Occipital lobe (tissue), 2 donors: ENCODE results near the gene IFITM5. TPM values are rescaled to one million over a fixed set of nuclear protein-coding genes. Genes with fewer than 3 reads are reported as not detected.
"Not testable (repeated sequence)": the region's sequence is repeated elsewhere in the genome, so short reads cannot be mapped to it uniquely, and the experiment has no call there.

ENCODE experiments used
- DNase-seq: peaks from one replicate; lab custom pipeline; 2025; lab: John Stamatoyannopoulos, UW
- total RNA-seq: library from RNA; depleted of rRNA; stranded (reverse); fragments of >200 nt; gene quantifications from one replicate; pipeline ENCODE4 v1.2.3, GENCODE V29; 2014

IFITM5 gene
- total RNA-seq = not detected

GRCh38 chr11:299081-299891 is at the start of gene IFITM5:
Gene IFITM5 (minus strand): TSS chr11:299526. CDS start chr11:299490, 36 bp downstream.
- DNase-seq = no peak

DNA sequence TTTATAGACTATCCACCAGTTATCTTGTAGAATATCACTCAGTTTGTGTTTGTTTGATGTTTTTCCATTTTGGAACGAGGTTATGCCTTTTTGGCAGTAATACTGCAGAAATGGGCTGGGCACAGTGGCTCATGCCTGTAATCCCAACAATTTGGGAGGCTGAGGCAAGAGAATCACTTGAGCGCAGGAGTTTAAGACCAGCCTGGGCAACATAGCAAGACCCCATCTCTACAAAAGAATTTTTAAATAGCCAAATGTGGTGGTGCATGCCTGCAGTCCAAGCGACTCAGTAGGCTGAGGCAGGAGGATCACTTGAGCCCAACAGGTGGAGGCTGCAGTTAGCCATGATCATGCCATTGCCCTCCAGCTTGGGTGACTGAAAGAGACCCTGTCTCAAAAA is 47.2 kb upstream of the IFITM5 start:
- DNase-seq = no peak

GRCh38 chr11:344836-345578 is 45.7 kb upstream of the IFITM5 start:
- no peak for DNase-seq

GRCh38 chr11:342328-342727 is 43.0 kb upstream of the IFITM5 start:
- no peak for DNase-seq

DNA sequence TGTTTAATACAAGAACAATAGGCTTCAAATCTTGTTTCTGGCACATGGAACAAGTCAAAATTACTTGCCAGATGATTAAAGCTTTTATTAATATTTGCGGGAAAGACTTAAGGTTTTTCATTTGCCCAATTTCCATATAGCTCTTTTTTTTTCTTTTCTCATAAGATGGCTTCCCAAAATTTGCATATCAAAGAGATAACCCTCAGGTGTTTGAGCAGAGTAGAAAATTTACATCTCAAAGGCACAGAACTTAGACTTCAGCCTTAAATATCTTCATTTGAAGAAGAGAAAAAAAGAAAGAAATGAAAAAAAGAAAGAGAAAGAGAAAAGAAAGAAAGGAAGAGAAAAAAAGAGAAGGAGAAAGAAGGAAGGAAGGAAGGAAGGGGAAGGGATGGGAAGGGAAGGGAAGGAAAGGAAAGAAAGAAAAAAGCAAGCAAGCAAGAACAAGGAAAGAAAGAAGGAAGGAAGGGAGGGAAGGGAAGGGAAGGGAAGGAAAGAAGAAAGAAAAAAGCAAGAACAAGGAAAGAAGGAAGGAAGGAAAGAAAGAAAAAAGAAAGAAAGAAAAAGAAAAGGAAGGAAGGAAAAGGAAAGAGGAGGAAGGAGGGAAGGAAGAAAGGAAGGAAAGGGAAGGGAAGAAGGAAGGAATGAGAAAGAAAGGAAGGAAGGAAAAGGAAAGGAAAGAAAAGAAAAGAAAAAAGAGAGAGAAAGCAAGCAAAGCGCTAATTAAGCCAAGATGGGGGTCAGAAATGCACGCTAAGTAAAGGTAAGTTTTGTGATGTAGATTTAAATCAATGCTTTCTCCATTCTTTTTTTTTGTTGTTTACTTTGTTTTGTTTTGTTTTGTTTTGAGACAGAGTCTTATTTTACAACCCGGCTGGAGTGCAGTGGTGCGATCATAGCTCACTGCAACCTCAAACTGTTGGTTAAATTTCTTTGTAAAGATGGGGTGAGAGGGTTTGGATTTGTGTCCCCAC is 41.5 kb upstream of the IFITM5 start:
- no peak for DNase-seq

DNA sequence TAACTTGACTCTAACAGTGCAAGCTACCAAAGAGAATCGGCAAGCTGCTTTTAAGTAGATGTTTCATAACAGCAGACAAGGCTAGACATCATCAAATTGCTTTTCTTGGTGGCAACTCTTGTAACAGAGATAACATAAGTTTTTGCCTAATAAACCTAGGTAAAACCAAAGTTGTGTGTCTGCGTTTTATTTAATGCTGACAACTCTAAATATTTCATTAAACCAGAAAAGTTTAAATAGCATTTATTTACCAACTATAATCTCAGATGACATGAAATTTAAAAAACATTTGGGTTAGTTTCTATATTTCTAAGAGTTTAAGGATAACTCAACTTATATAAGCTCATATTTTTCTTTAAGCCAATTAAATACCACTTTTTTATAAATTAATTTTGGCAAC is 40.6 kb upstream of the IFITM5 start:
- DNase-seq = no peak

- no peak for DNase-seq
Observed at GRCh38 chr11:337711-338110, 38.4 kb upstream of the IFITM5 start.

GRCh38 chr11:336659-337198 is 37.4 kb upstream of the IFITM5 start:
- DNase-seq = no peak

- no peak for DNase-seq
Observed at GRCh38 chr11:335779-336658, 36.7 kb upstream of the IFITM5 start.

DNA sequence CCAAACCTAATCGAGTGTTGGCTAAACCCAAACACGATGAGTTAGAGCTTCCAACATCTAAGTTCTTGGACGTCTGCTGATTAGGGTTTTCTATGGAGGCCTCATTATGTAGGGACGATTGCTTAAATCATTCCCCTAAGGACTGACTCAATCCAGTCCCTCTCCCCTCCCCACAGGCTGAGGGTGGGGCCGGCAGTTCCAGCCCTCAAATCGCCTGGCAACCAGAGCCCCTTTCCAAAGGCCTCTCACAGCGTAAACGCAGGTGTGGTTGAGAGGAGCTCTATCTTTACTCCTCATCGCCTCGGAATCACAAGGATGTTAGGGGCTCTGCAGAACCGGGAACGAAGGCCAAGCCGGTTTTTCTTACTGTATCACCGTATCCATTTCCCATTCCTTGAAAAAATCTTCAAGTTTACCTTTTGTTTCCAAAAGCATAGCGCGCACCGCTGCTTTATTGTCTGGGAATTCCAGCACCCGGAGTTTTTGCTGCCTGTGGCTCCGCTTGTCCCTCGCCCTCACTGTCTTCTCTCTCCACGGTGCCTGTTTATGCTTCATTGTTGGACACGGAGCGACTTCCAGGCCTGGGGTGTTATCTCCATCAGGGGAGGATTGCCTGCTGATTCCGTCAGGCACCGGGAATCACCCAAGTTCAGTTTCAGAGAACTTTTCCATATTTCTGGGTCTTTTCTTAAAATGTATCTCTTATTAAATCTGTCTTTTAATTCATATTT is 35.1 kb upstream of the IFITM5 start:
- no peak for DNase-seq

DNA sequence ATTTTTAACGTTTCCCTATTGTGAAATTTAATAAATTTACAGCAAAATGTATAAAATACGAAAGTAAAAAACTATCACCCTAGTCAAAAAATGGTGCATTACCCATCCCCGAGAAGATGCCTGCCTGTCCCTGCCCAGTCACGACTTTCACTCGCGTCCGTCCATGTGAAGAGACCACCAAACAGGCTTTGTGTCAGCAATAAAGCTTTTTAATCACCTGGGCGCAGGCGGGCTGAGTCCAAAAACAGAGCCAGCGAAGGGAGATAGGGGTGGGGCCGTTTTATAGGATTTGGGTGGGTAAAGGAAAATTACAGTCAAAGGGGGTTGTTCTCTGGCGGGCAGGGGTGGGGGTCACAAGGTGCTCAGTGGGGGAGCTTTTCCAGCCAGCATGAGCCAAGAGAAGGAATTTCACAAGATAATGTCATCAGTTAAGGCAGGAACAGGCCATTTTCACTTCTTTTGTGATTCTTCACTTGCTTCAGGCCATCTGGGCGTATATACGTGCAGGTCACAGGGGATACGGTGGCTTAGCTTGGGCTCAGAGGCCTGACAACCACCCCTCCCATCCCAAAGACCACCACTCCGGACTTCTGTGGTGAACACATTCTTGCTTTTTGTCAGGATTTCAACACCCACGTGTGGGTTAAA is 34.4 kb upstream of the IFITM5 start:
- DNase-seq = not testable (repeated sequence)

- no peak for DNase-seq
Observed at GRCh38 chr11:332651-333480, 33.5 kb upstream of the IFITM5 start.

DNA sequence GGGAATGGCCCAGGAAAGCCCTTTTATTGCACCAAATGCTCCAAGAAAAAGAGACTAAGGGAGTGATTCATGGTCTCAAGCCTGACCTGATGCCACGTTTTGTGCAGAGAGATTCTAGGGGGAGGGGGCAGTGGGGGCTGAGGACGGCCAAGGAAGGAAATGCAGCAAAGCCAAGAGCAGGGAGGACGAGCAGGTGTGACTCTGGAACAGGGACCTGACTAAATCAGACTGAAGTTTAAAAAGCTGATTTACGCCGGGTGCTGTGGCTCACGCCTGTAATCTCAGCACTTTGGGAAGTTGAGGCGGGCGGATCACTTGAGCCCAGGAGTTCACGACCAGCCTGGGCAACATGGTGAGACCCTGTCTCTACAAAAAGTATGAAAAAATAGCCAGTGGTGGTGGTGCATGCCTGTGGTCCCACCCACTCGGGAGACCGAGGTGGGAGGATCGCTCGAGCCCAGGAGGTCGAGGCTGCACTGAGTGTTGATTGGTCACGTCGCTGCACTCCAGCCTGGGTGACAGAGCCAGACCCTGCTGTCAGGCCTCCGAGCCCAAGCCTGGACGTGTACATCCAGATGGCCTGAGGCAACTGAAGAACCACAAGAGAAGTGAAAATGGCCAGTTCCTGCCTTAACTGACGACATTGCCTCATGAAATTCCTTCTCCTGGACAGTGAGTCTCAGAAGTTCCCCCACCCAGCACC is 32.2 kb upstream of the IFITM5 start:
- DNase-seq = no peak

GRCh38 chr11:330694-331357 is 31.5 kb upstream of the IFITM5 start:
- no peak for DNase-seq

DNA sequence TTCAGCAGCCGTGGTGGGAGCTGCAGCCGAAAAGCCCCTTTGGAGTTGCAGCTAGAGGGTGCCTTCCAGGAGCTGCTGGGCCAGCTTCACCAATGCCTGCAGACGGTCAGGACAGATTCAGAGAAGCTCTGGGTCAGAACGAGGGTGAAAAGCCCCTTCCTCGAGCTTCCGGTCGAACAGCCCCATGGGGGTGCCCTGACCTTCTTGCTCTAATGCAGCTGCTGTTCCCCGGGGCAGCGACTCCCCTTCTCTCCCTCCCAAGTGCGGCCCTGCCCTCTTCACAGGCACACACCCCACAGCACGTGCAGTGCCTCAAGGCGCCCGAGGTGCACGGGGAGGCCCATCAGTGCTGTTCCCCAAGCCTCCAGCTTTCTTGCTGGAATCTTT is 31.0 kb upstream of the IFITM5 start:
- no peak for DNase-seq

- no peak for DNase-seq
Observed at GRCh38 chr11:329886-330253, 30.5 kb upstream of the IFITM5 start.

DNA sequence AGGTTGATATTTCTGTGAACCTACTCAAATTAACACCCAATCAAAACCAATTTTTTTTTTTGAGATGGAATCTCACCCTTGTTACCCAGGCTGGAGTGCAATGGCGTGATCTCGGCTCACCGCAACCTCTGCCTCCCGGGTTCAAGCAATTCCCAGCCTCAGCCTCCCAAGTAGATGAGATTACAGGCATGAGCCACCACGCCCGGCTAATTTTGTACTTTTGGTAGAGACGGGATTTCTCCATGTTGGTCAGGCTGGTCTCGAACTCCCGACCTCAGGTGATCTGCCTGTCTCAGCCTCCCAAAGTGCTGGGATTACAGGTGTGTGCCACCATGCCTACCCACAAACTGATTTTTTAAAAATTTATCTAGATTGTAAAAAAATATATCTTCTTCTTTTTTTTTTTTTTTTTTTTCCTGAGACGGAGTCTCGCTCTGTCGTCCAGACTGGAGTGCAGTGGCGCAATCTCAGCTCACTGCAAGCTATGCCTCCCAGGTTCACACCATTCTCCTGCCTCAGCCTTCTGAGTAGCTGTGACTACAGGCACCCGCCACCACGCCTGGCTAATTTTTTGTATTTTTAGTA is 29.3 kb upstream of the IFITM5 start:
- DNase-seq = not testable (repeated sequence)
